Hair follicle dermal papilla cell (primary cell): ENCODE data around the gene STRIP1. TPM values are rescaled to one million over a fixed set of nuclear protein-coding genes. Genes with fewer than 3 reads are reported as not detected.

Experiments
- total RNA-seq: library from RNA; depleted of rRNA; stranded (reverse); fragments of >200 nt; gene quantifications from 2 replicates; pipeline ENCODE4 v1.2.3, GENCODE V29; 2012

The STRIP1 gene
- total RNA-seq, result 51.7 and 62.8 TPM in 2 replicates

GRCh38 chr1:110034451-110035235, at the start of gene STRIP1:
TSS of gene STRIP1 (plus strand) at chr1:110034624. CDS start at chr1:110034638, 14 bp downstream.

GRCh38 chr1:110070671-110071242, 36.3 kb downstream of the STRIP1 start, which contains the start of gene ALX3:
TSS of gene ALX3 (minus strand) at chr1:110070672. CDS start at chr1:110070612, 60 bp downstream.

Other genes with a start within 250 kb of the STRIP1 start
- 128 and 161 TPM in 2 replicates for gene CSF1, start 123.8 kb upstream of the STRIP1 start, total RNA-seq
- 53.1 and 64.4 TPM in 2 replicates for gene AHCYL1, start 49.9 kb upstream of the STRIP1 start, total RNA-seq
- gene ALX3, start 36.0 kb downstream of the STRIP1 start, total RNA-seq, result 0.36 and 1.9 TPM in 2 replicates
- gene UBL4B, start 77.8 kb downstream of the STRIP1 start, total RNA-seq, result 2.3 and 7.5 TPM in 2 replicates
- gene SLC6A17, start 115.9 kb downstream of the STRIP1 start, total RNA-seq, result 0.24 and 0.97 TPM in 2 replicates
- gene KCNC4, start 175.7 kb downstream of the STRIP1 start, total RNA-seq, result 1.6 and 2.7 TPM in 2 replicates